Stimulated activated CD8-positive, alpha-beta memory T cell treated with anti-CD3 and anti-CD28 coated beads, Interleukin-15, amount 100 ng/mL, for 4 hours (primary cell): ENCODE results near the gene TMEM231.
"Not testable (repeated sequence)": the region's sequence is repeated elsewhere in the genome, so short reads cannot be mapped to it uniquely, and the experiment has no call there.

ENCODE experiments used
- DNase-seq, 2 donors: peaks; one replicate each; pipeline ENCODE4 v3.0.0-alpha.2; 2020; ENCODE audit warnings: low read depth in 2 of 2

TMEM231 gene

DNA sequence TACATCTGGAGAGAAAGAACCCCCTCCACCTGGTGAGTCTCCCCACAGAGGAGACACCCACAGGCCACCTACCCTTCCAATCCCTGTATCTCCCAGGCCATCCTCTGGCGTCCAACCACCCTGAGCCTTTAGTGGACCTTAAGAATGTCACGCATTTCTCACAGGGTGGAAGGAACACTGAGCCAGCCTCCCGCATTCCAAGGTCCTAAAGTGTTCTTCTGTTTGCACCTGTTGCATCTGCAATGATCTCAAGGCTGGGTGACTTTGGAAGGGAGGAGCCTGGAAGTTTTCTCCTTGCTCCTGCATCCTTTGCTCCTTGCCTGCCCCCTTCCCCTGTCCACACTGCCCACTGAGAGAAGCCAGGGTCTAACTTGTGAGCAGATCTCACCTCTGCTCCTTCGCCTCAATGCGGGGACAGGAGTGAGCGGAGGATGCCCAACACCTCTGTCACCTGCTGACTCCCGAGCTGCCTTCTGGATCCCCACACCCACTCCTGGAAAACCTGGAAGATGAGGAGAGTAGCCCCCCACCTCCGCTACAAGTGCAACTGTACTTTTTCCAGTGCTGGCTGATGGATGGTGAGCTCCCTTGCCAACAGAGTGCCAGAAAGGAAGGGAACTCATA lies 23.8 kb downstream of the TMEM231 start:
- DNase-seq: no peak

DNA sequence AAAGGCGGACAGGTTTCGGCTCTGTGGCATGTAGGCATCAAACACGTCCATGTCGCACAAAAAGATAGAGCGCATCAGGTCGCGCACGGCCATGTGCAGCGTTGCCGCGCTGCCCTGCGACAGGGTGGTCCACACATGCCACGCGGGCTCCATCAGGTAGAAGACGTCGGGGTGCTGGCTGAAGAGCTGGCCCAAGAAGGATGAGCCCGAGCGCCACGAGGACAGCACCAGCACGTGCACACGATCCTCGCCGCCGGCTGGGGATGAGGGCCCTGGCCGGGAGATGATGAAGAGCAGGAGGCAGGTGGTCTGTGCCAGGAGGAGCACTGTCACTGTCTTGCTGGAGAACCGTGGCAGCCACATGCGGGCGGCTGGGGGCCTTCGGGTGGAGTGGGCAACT lies 26.1 kb downstream of the TMEM231 start:
- DNase-seq: no peak

DNA sequence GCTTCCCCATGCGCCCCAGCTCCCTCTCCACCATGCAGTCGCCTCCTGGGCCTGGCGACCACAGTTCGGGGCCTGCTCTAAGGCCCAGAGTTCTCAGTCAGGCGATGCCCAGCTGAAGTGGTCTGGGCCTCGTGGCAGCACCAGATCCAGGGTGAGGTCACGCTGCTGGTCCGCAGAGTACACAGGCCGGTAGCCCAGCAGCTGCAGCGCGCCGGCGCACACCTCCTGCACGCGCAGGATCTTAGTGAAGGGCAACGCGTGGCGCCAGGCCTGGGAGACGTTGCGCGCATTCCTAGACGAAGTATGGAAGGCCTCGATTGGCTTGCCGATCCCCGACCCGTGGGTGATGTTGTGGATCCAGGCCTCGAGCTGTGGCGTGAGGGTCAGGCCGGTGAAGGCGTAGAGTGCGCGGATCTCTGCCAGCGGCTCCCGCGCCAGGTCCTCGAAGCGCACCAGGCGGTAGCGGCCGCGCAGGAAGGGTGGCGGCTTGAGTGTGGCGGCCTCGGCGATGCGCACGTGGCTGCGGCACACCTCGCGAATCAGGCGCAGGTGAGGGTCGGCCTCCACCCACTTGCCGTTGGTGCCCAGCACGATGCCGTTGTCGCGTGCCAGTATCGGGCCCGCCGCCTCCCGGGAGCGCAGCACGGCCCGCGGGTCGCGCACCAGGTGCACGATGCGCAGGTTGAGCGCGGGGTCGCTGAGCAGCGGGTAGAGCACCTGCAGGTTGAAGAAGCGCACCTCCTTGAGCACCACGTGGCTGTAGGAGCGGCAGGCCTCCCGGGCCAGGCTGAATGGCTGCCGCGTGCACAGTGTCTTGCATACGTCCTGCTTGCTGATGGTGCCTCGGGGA lies 26.8 kb downstream of the TMEM231 start:
- no peak for DNase-seq

DNA sequence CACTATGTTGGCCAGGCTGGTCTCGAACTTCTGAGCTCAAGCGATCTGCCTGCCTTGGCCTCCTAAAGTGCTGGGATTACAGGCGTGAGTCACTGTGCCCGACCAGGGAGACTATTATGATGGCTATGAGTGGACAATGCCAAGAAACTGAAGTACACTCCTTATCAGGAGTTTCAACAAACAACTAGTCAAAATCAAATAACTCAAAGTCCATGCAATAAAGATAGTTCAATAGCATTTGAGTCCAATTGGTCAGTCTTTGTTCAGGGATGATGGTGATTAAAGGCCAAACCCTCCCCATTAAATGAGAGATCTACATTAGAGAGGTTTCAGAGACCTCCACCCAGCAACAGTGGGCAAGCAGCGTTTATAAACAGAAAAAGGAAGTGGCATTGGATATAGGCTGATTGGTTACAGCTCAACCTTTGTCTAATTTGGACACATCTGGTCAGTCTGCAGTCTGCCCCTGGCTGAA lies 28.2 kb downstream of the TMEM231 start:
- no peak for DNase-seq

- no peak for DNase-seq
These were observed 29.8 kb downstream of the TMEM231 start for GRCh38 chr16:75526032-75526790.

GRCh38 chr16:75519175-75519574 lies 36.9 kb downstream of the TMEM231 start:
- DNase-seq: no peak

GRCh38 chr16:75516189-75516966 lies 39.7 kb downstream of the TMEM231 start:
- DNase-seq: not testable (repeated sequence)

DNA sequence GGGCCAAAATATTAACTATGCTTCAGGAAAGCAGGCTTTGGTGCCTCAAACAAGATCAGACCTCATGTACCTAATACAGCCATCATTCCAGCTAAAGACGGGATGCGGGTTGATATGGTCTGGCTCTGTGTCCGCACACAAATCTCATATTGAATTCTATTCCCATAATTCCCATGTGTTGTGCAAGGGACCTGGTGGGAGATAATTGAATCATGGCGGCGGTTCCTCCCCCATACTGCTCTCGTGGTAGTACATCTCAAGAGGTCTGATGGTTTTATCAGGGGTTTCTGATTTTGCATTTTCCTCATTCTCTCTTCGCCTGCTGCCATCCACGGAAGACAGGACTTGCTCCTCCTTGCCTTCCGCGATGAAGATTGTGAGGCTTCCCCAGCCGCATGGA lies 41.8 kb downstream of the TMEM231 start:
- DNase-seq: no peak

GRCh38 chr16:75506574-75506973 lies 49.5 kb downstream of the TMEM231 start:
- no peak for DNase-seq

DNA sequence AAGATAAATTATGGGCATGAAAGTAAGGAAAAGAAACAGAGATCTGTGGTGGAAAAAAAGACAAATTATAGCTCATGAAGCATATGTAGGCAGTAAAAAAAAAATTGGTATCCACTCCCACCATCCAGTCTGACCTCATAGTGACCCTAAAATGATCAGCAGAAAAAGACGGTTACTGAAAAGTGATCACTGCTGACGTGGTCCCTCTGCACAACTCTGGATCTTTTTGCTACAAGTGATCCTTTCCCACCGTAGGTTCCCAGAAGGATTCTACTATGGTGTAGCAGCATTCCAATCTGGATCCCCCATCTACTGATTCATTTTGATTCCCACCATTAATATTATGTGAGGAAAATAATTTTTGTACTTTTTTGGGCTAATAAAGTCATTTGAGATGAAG lies 49.9 kb downstream of the TMEM231 start:
- no peak for DNase-seq

- no peak for DNase-seq
These were observed 52.3 kb downstream of the TMEM231 start for GRCh38 chr16:75503801-75504200.

DNA sequence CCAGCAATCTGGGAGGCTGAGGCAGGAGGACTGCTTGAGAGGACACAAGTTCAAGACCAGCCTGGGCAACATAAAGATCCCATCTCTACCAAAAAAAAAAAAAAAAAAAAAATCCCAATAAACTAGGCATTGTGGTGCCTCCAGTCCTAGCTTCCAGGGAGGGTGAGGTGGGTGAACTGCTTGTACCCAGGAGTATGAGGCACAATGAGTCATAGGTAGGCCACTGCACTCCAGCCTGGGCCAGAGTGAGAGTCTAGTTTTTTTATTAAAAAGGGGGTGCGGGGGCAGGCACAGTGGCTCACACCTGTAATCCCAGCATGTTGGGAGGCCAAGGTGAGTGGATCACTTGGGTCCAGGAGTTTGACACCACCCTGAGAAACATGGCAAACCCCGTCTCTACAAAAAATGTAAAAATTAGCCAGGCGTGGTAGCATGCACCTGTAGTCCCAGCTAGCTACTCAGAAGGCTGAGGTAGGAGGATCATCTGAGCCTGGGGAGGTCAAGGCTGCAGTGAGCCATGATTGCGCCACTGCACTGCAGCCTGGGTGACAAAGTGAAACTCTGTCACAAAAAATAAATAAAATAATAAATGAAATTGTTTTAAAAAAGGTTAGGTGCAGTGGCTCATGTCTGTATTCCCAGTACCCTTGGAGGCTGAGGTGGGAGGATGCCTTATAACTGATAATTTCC lies 53.0 kb downstream of the TMEM231 start:
- DNase-seq: no peak

DNA sequence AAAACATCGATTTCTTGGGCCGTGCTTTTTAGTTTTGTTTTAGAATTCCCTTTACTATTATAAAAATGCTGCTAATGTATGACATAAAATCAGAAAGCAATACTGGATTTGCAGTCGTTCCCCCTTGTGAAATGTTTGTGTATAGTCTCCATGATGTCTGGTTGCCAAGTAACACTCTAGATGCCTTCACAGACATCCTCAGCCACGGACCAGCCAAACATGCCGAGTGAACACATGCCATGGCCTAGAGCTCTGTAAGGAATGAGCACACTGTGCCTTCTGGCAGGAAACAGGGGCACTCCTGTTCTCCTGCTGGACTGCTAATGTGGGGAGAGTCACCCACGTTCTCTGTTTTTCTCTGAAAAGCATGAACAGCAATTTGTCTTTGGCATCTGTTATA lies 54.2 kb downstream of the TMEM231 start:
- not testable (repeated sequence) for DNase-seq

GRCh38 chr16:75501359-75501758 lies 54.7 kb downstream of the TMEM231 start:
- DNase-seq: no peak

- DNase-seq: not testable (repeated sequence)
These were observed 57.3 kb downstream of the TMEM231 start for GRCh38 chr16:75498605-75499322.

DNA sequence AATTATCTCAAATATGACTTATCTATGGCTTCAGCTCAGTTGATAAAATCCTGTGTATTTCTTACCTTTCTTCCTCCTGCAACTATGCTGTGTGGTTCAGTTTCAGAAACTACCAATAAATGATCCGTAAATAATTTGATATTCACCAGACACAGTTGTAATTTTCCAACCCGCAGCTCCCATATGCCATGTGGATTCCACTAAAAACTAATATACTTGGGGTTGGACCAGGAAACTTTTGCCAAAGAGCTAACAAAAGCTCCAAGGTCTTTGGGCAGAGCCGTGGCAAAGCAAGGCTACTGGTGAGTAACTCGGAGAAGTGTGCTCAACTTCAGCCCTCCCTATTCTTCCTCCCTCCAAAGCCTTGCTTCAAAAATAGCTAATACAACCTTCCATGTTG lies 58.5 kb downstream of the TMEM231 start:
- DNase-seq: no peak

DNA sequence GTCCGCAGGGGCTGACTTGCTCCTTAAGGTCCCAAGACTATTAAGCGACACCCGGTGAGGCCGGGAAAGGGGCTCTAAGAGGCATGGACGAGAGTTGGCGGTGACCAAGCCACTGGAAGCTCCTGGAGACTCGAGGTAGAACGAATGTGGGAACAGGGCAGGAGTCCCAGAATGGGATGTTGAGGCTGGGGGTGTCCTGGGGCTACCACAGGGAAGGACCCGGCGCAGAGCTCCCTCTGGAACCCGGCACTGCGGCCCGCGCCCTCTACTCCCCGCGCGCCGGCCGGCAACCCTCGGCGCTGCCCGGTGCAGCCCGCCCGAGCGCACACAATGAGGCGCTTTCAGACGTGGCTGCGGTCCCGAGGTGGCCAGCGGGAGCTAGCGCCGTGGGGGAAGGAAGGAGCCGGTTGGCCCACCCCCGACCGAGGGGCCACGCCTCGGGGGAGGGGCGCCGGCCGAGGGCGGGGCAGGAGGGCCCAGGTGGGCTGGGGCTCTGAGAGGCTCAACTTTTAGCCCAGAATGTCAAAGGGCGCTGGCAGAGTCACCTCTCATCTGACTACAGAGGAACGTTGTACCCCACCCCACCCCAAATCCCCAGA lies 60.9 kb downstream of the TMEM231 start, which contains the start of gene CHST6:
Gene CHST6, minus strand, starts transcription at position 366 of the 599 bp plus-strand sequence. CDS start 15,613 bp downstream, outside the sequence.
- no peak for DNase-seq

DNA sequence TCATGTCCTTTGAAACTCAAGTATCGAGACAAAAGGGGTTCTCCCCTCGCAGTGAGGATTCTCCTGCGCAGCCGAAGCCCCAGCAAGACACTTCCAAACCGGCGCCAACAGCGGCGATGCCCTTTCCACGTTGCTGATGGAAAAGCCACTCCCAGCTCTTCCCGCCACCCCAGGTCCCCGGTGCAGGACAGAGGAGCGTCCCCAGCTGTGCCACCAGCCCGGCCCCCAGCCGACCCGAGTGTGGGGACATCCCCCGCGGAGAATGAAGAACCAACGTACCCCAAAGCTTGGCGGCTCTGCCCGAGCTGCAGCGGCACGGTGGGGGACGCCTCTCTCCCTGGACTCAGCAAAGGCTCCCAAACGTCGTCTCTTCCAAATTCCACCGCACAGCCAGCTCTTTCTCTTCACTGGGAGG lies 61.4 kb downstream of the TMEM231 start:
- DNase-seq: no peak

- DNase-seq: no peak
These were observed 61.9 kb downstream of the TMEM231 start for GRCh38 chr16:75494184-75494583.

DNA sequence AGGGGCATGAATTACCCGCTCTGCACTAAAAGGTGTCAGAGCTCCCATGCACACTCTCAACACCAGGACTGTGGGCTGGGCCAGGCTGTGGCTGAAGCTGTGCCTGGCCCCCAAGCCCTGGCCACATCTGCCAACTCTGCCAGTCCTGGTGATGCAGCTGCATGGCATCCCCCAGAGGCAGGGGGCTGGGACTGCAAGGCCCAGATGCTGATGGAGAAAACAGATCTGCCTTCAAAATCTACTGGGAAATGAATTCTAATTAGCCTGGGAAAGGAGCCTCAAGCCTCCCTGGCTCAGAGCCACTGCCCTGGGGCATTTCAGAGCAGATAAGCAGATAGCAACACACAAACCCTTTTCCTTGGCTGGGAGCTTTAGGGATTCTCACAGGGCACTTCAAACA lies 64.2 kb downstream of the TMEM231 start:
- DNase-seq: no peak
